ENCODE data around the gene USP44. TPM values are rescaled to one million over a fixed set of nuclear protein-coding genes. Genes with fewer than 3 reads are reported as not detected.
"Not testable (repeated sequence)": the region's sequence is repeated elsewhere in the genome, so short reads cannot be mapped to it uniquely, and the experiment has no call there.

Gene USP44
- total RNA-seq, 1 experiment from 2014 or later, result not detected

GRCh38 chr12:95511977-95512376 is 39.3 kb downstream of the USP44 start:
- no peak for DNase-seq (ENCODE audit: extremely low read depth, low read depth)

GRCh38 chr12:95509300-95509699 is 42.0 kb downstream of the USP44 start:
- no peak for DNase-seq (ENCODE audit: extremely low read depth, low read depth)

DNA sequence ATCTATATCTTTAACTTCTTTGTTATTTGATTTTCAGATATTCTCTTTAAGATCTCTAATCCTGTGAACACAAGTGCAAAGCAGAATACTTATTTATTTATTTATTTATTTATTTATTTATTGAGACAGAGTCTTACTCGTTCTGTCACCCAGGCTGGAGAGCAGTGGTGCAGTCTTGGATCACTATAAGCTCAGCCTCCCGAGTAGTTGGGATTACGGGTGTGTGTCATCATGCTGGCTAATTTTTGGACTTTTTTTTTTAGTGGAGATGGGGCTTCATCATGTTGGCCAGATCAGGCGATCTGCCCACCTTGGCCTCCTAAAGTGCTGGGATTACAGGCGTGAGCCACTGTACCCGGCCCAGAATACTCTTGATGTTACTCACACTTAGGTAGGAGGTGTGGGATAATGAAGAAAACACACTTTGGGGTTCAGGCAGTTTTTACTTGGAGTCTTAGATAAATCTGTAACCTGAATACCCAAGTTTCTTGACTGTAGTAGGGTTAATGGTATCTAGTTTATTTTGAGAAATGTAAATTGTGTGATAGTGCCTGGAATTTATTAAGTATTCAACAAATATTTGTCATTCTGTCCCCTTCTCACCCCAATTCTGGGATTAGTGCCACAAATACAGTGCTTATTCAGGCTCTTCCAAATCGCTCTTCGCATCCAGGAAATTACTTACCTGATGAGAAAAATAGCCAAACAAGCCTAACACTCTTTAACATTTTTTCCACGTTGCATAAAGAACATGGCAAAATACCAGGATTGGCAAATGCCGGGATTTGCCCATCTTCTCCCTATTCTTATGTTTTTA is 44.4 kb downstream of the USP44 start:
- peak; percentile 16 for DNase-seq (ENCODE audit: extremely low read depth, low read depth)

DNA sequence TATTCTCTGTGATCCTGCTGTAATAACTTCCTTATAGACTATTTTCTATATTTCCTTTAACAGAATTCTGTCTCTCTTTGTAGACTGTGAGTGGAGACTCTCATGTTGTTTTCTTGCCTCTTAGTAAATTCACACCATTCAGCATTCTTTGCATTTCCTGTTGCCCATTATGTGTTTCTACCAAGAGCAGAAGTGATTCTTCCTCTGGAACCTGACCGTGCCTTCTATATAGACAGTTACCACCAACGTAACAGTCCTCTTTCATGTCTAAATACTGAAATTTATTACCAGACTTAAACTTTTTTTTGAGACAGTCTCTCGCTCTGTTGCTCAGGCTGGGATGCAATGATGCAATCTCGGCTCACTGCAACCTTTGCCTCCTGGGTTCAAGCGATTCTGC is 46.2 kb downstream of the USP44 start:
- DNase-seq (ENCODE audit: extremely low read depth, low read depth), result no peak

DNA sequence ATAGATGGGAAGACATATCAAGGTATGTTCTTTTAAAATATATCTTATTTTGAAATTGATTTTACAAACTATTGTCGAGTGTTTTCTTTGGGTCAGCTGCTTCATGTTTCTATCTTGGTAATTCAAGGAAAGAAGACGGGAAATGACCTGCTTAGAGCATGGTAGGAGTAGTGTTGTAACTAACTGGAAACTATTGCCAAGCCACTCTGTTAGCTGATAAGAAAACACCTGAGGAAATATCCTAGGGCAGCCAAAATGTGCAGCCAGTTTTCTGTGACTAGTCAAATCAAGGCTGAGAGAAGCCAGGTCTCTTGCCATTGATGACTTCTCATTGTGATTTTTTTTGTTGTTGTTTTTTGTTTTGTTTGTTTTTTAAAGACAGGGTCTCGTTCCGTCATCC is 47.1 kb downstream of the USP44 start:
- DNase-seq (ENCODE audit: extremely low read depth, low read depth), result no peak

GRCh38 chr12:95499772-95500171 is 51.5 kb downstream of the USP44 start:
- DNase-seq (ENCODE audit: extremely low read depth, low read depth), result no peak

DNA sequence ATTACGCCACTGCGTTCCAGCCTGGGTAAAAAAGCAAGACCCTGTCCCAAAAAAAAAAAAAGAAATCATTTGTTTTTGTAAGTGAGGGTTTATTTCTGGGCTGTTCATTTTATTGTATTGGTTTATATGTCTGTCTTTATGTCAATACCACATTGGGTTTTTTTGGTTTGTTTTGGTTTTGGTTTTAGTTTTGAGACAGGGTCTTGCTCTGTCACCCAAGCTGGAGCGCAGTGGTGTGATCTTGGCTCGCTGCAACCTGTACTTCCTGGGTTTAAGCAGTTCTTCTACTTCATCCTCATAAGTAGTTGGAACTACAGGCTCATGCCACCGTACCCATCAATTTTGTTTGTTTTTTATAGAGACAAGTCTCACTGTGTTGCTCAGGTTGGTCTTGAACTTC is 52.3 kb downstream of the USP44 start:
- DNase-seq (ENCODE audit: extremely low read depth, low read depth), result no peak

- DNase-seq (ENCODE audit: extremely low read depth, low read depth), result no peak
Observed at GRCh38 chr12:95497031-95497430, 54.2 kb downstream of the USP44 start.

- DNase-seq (ENCODE audit: extremely low read depth, low read depth), result no peak
Observed at GRCh38 chr12:95495433-95495832, 55.8 kb downstream of the USP44 start.

DNA sequence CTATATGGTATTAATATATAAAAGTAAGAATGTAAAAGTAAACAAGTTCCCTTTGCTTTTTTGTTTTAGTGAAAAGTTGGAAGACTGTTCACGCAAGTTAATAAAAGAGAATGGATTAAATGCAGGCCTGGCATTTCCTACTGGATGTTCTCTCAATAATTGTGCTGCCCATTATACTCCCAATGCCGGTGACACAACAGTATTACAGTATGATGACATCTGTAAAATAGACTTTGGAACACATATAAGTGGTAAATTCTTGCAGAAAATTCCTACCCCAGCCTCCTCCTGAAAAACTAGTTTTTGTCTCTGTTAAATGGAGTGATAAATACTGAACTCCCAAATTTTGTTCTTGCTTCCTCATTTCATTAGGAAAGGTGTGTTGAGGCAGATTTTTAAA is 56.4 kb downstream of the USP44 start:
- no peak for DNase-seq (ENCODE audit: extremely low read depth, low read depth)

- DNase-seq (ENCODE audit: extremely low read depth, low read depth), result no peak
Observed at GRCh38 chr12:95492462-95492861, 58.8 kb downstream of the USP44 start.

GRCh38 chr12:95487024-95487423 is 64.3 kb downstream of the USP44 start:
- DNase-seq (ENCODE audit: extremely low read depth, low read depth), result no peak

- no peak for DNase-seq (ENCODE audit: extremely low read depth, low read depth)
Observed at GRCh38 chr12:95484524-95484923, 66.8 kb downstream of the USP44 start.

GRCh38 chr12:95482564-95482963 is 68.7 kb downstream of the USP44 start:
- not testable (repeated sequence) for DNase-seq (ENCODE audit: extremely low read depth, low read depth)

DNA sequence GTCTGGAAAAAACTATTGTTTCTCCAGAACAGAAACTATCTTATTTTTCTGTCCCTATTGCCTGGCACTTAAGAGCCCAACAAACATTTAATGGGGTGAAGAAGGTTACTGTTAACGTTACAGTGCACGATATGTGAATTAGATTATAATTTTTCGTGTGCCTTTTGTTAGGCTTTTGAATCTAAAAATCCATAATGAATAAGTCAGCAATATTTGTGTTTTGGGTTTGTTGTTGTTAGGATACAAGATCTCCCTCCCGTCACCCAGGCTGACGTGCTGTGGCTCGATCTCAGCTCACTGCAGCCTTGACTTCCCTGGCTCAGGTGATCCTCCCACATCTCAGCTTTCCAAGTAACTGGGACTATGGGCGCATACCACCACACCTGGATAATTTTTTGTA is 69.4 kb downstream of the USP44 start:
- no peak for DNase-seq (ENCODE audit: extremely low read depth, low read depth)

DNA sequence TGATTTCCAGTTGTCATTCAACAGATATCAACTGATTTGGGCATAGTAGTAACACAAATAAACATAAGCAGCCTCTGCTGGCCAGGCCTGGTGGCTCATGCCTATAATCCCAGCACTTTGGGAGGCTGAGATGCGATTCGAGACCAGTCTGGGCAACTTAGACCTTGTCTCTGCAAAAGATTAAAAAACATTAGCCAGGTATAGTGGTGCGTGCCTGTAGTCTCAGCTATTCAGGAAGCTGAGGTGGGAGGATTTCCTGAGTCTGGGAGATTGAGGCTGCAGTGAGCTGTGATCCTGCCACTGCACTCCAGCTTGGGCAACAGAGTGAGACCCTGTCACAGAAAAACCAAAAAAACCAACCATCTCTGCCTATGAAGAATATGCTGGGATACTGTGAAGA is 70.2 kb downstream of the USP44 start:
- DNase-seq (ENCODE audit: extremely low read depth, low read depth), result no peak

DNA sequence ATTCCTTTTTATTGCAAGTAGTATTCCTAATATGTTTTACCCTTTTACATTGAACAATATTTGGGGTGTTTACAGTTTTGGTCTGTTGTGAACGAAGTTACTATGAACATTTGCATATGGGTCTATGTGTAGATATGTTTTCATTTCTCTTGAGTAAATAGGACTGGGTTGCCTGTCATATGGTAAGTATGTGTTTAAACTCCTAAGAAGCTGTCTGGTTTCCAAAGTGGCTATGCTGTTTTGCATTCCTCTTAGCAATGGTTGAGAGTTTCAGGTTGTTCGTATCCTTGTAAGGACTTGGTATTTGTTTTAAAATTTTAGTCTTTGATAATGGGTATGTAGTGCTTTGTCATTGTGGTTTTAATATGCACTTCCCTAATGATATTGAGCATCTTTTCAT is 71.0 kb downstream of the USP44 start:
- no peak for DNase-seq (ENCODE audit: extremely low read depth, low read depth)

DNA sequence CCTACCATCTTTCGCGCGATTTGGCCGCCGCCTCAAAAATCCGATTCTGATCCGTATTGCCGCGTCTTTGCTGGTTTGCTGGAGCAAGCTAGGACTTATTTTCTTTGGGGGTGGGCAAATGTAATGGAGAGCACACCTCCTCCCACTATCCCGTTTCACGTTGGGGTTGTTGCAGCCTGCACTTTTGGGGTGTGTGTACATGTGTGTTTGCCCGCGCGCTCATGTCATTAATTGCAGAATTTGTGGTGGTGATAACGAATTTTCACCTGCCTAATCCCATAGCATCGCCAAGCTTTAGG is 76.7 kb downstream of the USP44 start:
- no peak for DNase-seq (ENCODE audit: extremely low read depth, low read depth)

DNA sequence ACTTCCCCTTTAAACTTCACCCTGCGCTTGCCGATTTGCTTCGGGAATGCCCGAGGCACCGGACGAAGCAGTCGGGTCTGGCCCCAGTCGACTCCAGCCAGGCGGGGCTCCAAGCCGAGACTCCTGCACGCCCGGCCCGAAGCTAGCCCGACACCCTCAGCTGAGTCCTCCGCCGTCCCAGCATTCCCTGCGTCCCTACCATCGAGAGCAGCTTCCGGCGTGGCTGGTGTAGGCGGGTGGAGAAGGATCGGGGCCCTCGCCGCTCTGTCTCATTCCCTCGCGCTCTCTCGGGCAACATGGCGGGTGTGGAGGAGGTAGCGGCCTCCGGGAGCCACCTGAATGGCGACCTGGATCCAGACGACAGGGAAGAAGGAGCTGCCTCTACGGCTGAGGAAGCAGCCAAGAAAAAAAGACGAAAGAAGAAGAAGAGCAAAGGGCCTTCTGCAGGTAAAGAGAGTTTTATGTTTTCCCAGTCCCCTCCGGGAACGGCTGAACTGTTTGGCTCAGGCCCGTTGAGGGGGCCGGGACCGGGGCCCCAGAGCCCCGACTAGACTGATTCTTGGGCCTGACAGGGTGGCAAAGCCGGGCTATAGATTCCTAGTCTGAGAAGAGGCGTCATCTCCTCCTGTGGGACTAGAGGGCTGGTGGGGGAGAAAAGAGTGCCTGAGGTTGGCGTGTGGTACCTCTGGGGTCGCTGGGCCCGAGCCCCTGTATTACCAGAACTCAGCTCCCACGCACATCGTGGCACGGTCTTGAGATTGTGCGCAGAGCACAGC is 77.2 kb downstream of the USP44 start, which contains the start of gene METAP2:
TSS of gene METAP2 (plus strand) at position 269 of the 776 bp plus-strand sequence. CDS start at position 297, 28 bp downstream.
- peak; percentile 98 for DNase-seq (ENCODE audit: extremely low read depth, low read depth)

- DNase-seq (ENCODE audit: extremely low read depth, low read depth), result peak; percentile 38
Observed at GRCh38 chr12:95473231-95473883, 77.9 kb downstream of the USP44 start.

DNA sequence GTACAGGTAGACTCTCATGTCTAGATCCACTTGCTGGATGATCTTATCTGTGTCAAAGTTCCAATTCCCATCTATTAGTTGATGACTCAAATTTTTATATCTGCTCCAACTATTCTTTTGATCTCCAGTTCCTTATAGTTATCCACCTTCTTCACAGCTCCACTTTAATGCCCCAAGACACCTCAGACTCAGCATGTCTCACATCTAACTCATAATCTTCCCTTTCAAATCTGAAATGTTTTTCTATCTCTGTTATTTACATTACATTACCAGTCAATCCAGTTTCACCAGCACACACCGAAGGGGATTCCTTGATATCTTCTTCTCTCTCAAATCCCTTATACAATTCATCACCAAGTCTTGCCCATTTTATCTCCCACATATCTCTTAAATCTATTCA is 81.0 kb downstream of the USP44 start:
- DNase-seq (ENCODE audit: extremely low read depth, low read depth), result no peak
